Neuronal stem cell (in vitro differentiated cells): ENCODE measurements around the gene FXN.
A peak's percentile ranks its signal among the peaks of the same experiment; 100 is the strongest.

Source experiments
- DNase-seq: peaks from one replicate; pipeline ENCODE4 v3.0.0-alpha.2; 2013; ENCODE audit warnings: low spot score
- H2AFZ ChIP-seq: one replicate; pipeline ENCODE4 v1.6.1; 2013; ENCODE audit warnings: mild to moderate bottlenecking, low read length, inconsistent platforms
- H2AK5ac ChIP-seq: 2 replicates; pipeline ENCODE4 v1.6.1; 2013; ENCODE audit warnings: low read depth, mild to moderate bottlenecking, inconsistent platforms, low read length, moderate library complexity, mixed read lengths
- H2BK120ac ChIP-seq: 2 replicates; pipeline ENCODE4 v1.6.1; 2013; ENCODE audit warnings: low read depth, mild to moderate bottlenecking, inconsistent platforms, low read length, moderate library complexity, mixed read lengths
- H2BK12ac ChIP-seq: one replicate; pipeline ENCODE4 v1.6.1; 2013; ENCODE audit warnings: low read length, inconsistent platforms
- H2BK15ac ChIP-seq: 2 replicates; pipeline ENCODE4 v1.6.1; 2013; ENCODE audit warnings: mild to moderate bottlenecking, low read length, inconsistent platforms, mixed read lengths
- H2BK5ac ChIP-seq: one replicate; pipeline ENCODE4 v1.6.1; 2013; ENCODE audit warnings: inconsistent platforms, mild to moderate bottlenecking, low read length, moderate library complexity
- H3K14ac ChIP-seq: one replicate; pipeline ENCODE4 v1.6.1; 2013; ENCODE audit warnings: low read length, inconsistent platforms
- H3K18ac ChIP-seq: 2 replicates; pipeline ENCODE4 v1.6.1; 2013; ENCODE audit warnings: low read length, inconsistent platforms
- H3K23ac ChIP-seq: 2 replicates; pipeline ENCODE4 v1.6.1; 2013; ENCODE audit warnings: low read depth, mild to moderate bottlenecking, mixed read lengths, low read length, inconsistent platforms; ENCODE audit not compliant: poor library complexity
- H3K27ac ChIP-seq: replicated peaks from 3 replicates; pipeline ENCODE4 v1.5.1; 2013; ENCODE audit warnings: low read length, inconsistent platforms
- H3K27me3 ChIP-seq, 3 experiments: 2 replicates each; pipeline ENCODE4 v1.6.1; 2013; ENCODE audit warnings: low read length in 3 of 3, mild to moderate bottlenecking in 2 of 3, inconsistent platforms in 1 of 3, low read depth in 1 of 3, mixed read lengths in 1 of 3, moderate library complexity in 1 of 3; ENCODE audit not compliant: control insufficient read depth in 3 of 3, insufficient read depth in 3 of 3
- H3K36me3 ChIP-seq, 2 donors: replicated peaks in 1 of 2; 2 replicates each; pipeline ENCODE4 v1.6.1; 2013; ENCODE audit warnings: low read length in 2 of 2; ENCODE audit not compliant: control insufficient read depth in 2 of 2, insufficient read depth in 2 of 2
- H3K4ac ChIP-seq: 2 replicates; pipeline ENCODE4 v1.6.1; 2013; ENCODE audit warnings: inconsistent platforms, mild to moderate bottlenecking, low read length, moderate library complexity
- H3K4me1 ChIP-seq, 2 donors: 1 replicate in 1 of 2; 2 replicates in 1 of 2; pipeline ENCODE4 v1.6.1; 2013; ENCODE audit warnings: low read length in 2 of 2, low read depth in 1 of 2; ENCODE audit not compliant: control insufficient read depth in 2 of 2, insufficient read depth in 1 of 2
- H3K4me2 ChIP-seq: one replicate; pipeline ENCODE4 v1.6.1; 2013; ENCODE audit warnings: mild to moderate bottlenecking, low read length, inconsistent platforms; ENCODE audit not compliant: insufficient read depth, poor library complexity, severe bottlenecking
- H3K4me3 ChIP-seq, 2 donors: 2 replicates each; pipeline ENCODE4 v1.5.1; 2013; ENCODE audit warnings: low read length in 2 of 2, mild to moderate bottlenecking in 2 of 2, inconsistent platforms in 1 of 2, moderate library complexity in 1 of 2
- H3K79me1 ChIP-seq: one replicate; pipeline ENCODE4 v1.6.1; 2013; ENCODE audit warnings: low read depth, mild to moderate bottlenecking, inconsistent platforms, low read length, moderate library complexity
- H3K9ac ChIP-seq: one replicate; pipeline ENCODE4 v1.6.1; 2013; ENCODE audit warnings: mild to moderate bottlenecking, low read depth, low read length, inconsistent platforms; ENCODE audit not compliant: poor library complexity
- H3K9me3 ChIP-seq, 2 donors: replicated peaks in 1 of 2; 2 replicates each; pipeline versions ENCODE3 to v1.6.1; 2013; ENCODE audit warnings: low read length in 2 of 2, mild to moderate bottlenecking in 2 of 2, inconsistent platforms in 1 of 2, low read depth in 1 of 2, mixed read lengths in 1 of 2, moderate library complexity in 1 of 2; ENCODE audit not compliant: control insufficient read depth in 2 of 2, insufficient read depth in 1 of 2
- H4K8ac ChIP-seq: one replicate; pipeline ENCODE4 v1.6.1; 2013; ENCODE audit warnings: low read depth, mild to moderate bottlenecking, inconsistent platforms, low read length, moderate library complexity
- H4K91ac ChIP-seq: one replicate; pipeline ENCODE4 v1.6.1; 2013; ENCODE audit warnings: low read length, low read depth, mild to moderate bottlenecking, inconsistent platforms; ENCODE audit not compliant: poor library complexity
- WGBS, 2 donors: extraction: QIAGEN DNeasy Blood & Tissue Kit; methylation state at CpG; one replicate each; pipeline ENCODE4 v1.1.7; 2013; ENCODE audit warnings: missing lambda C conversion rate in 2 of 2, mixed read lengths in 1 of 2; ENCODE audit not compliant: insufficient read length in 2 of 2, insufficient replicate concordance in 1 of 2; ENCODE audit errors: extremely low coverage in 2 of 2; 5-methylcytosine and 5-hydroxymethylcytosine counted together

Gene FXN

GRCh38 chr9:69089082-69089481 is 53.5 kb downstream of the FXN start:
- H3K23ac ChIP-seq: no peak overlapping the region
- H3K27me3 ChIP-seq: no peaks in the 10 kb centered on the region
- H3K4me2 ChIP-seq: no peak overlapping the region
- no CpG with 5 or more reads among the region's 5 CpGs for WGBS, 2 donors
- H3K4ac ChIP-seq: no peak overlapping the region
- no peaks in the 10 kb centered on the region for H3K36me3 ChIP-seq
- H4K91ac ChIP-seq: no peak overlapping the region
- no peak overlapping the region for H2BK12ac ChIP-seq
- H4K8ac ChIP-seq: no peak overlapping the region
- H3K9me3 ChIP-seq: peaks cover 0 to 2% of the 10 kb centered on the region in 2 donors
- no peak overlapping the region for H2AFZ ChIP-seq
- no peak overlapping the region for H3K9ac ChIP-seq
- no peak overlapping the region for H2AK5ac ChIP-seq
- H3K4me3 ChIP-seq: no peak overlapping the region
- H3K14ac ChIP-seq: no peak overlapping the region
- no peaks in the 10 kb centered on the region for H3K79me1 ChIP-seq
- DNase-seq: no peak
- no peak overlapping the region for H2BK5ac ChIP-seq
- no peak overlapping the region for H2BK15ac ChIP-seq
- H3K18ac ChIP-seq: no peak overlapping the region
- H3K4me1 ChIP-seq: peaks cover 8 to 10% of the 10 kb centered on the region in 2 donors
- H3K27ac ChIP-seq: no peak overlapping the region
- H2BK120ac ChIP-seq: no peak overlapping the region

GRCh38 chr9:69089491-69089890 is 53.9 kb downstream of the FXN start:
- Histone ChIP-seq H3K23ac (no peak overlapping the region), H4K8ac (no peak overlapping the region), H2BK5ac (no peak overlapping the region), H3K9ac (no peak overlapping the region), H3K79me1 (no peaks in the 10 kb centered on the region), H3K14ac (no peak overlapping the region), H2BK12ac (no peak overlapping the region), H3K18ac (no peak overlapping the region), H3K4ac (no peak overlapping the region), H3K27ac (no peak overlapping the region), H2AFZ (peak overlapping the region; percentile 50), H2AK5ac (no peak overlapping the region), H3K4me1 (peaks cover 8 to 10% of the 10 kb centered on the region in 2 donors), H2BK15ac (no peak overlapping the region), H3K27me3 (no peaks in the 10 kb centered on the region), H3K4me3 (no peak overlapping the region), H3K4me2 (no peak overlapping the region), H3K9me3 (peaks cover 0 to 2% of the 10 kb centered on the region in 2 donors), H4K91ac (no peak overlapping the region), H2BK120ac (no peak overlapping the region), H3K36me3 (no peaks in the 10 kb centered on the region)
- WGBS, 2 donors: no CpG with 5 or more reads among the region's 9 CpGs
- DNase-seq: no peak

GRCh38 chr9:69090140-69090750 is 54.7 kb downstream of the FXN start:
- H2BK15ac ChIP-seq: no peak overlapping the region
- H3K4ac ChIP-seq: no peak overlapping the region
- peaks cover 0 to 2% of the 10 kb centered on the region in 2 donors for H3K9me3 ChIP-seq
- H3K27ac ChIP-seq: no peak overlapping the region
- H3K4me3 ChIP-seq: no peak overlapping the region
- no peak overlapping the region for H2AK5ac ChIP-seq
- DNase-seq: no peak
- peak overlapping the region; percentile 5 for H2AFZ ChIP-seq
- no peak overlapping the region for H2BK5ac ChIP-seq
- no peak overlapping the region for H2BK12ac ChIP-seq
- H3K9ac ChIP-seq: no peak overlapping the region
- H3K18ac ChIP-seq: no peak overlapping the region
- no peaks in the 10 kb centered on the region for H3K36me3 ChIP-seq
- H3K27me3 ChIP-seq: no peaks in the 10 kb centered on the region
- no CpG with 5 or more reads among the region's 4 CpGs for whole genome bisulfite sequencing, 2 donors
- no peak overlapping the region for H3K4me2 ChIP-seq
- H3K14ac ChIP-seq: no peak overlapping the region
- H4K91ac ChIP-seq: no peak overlapping the region
- peaks cover 8 to 10% of the 10 kb centered on the region in 2 donors for H3K4me1 ChIP-seq
- H4K8ac ChIP-seq: no peak overlapping the region
- H3K23ac ChIP-seq: no peak overlapping the region
- H3K79me1 ChIP-seq: no peaks in the 10 kb centered on the region
- H2BK120ac ChIP-seq: no peak overlapping the region

GRCh38 chr9:69090946-69091345 is 55.4 kb downstream of the FXN start:
- H4K8ac ChIP-seq: no peak overlapping the region
- DNase-seq: no peak
- WGBS, 2 donors: no CpG with 5 or more reads among the region's 3 CpGs

More at GRCh38 chr9:69090946-69091345, 55.4 kb downstream of the FXN start:
- Histone ChIP-seq H3K4me3 (no peak overlapping the region), H3K27ac (no peak overlapping the region), H3K14ac (no peak overlapping the region), H4K91ac (no peak overlapping the region), H3K36me3 (no peaks in the 10 kb centered on the region), H2AK5ac (no peak overlapping the region), H3K23ac (no peak overlapping the region), H3K9ac (no peak overlapping the region), H2BK12ac (no peak overlapping the region), H3K79me1 (no peaks in the 10 kb centered on the region), H3K18ac (no peak overlapping the region), H3K4me2 (no peak overlapping the region), H3K9me3 (no peaks in the 10 kb centered on the region), H2AFZ (no peak overlapping the region), H3K4me1 (peaks cover 8 to 10% of the 10 kb centered on the region in 2 donors), H2BK120ac (no peak overlapping the region), H3K27me3 (no peaks in the 10 kb centered on the region), H2BK15ac (no peak overlapping the region), H3K4ac (no peak overlapping the region), H2BK5ac (no peak overlapping the region)
